Epithelial cell of prostate (primary cell): ENCODE results near the gene PARD3B.

Source experiments
- DNase-seq: peaks from one replicate; pipeline ENCODE4 v3.0.0-alpha.2; 2011; ENCODE audit warnings: low read depth, low spot score
- H3K27ac ChIP-seq: fragments of 450-650 bp; 2 replicates; pipeline ENCODE4 v1.5.1; 2017; ENCODE audit warnings: mild to moderate bottlenecking

PARD3B gene

GRCh38 chr2:204871231-204871953, 326.1 kb downstream of the PARD3B start:
- no peak overlapping the region for H3K27ac ChIP-seq
- no peak for DNase-seq

GRCh38 chr2:204876311-204876710, 331.0 kb downstream of the PARD3B start:
- DNase-seq = no peak
- no peak overlapping the region for H3K27ac ChIP-seq

- H3K27ac ChIP-seq = no peak overlapping the region
- DNase-seq = no peak
Observed at GRCh38 chr2:204877691-204878090, 332.4 kb downstream of the PARD3B start.

- no peak overlapping the region for H3K27ac ChIP-seq
- no peak for DNase-seq
Observed at GRCh38 chr2:204880928-204881327, 335.7 kb downstream of the PARD3B start.

GRCh38 chr2:204881655-204882054, 336.4 kb downstream of the PARD3B start:
- H3K27ac ChIP-seq = no peak overlapping the region
- no peak for DNase-seq

- no peak for DNase-seq
- H3K27ac ChIP-seq = no peak overlapping the region
Observed at GRCh38 chr2:204885747-204886146, 340.5 kb downstream of the PARD3B start.

- H3K27ac ChIP-seq = no peak overlapping the region
- DNase-seq = no peak
Observed at GRCh38 chr2:204886713-204887112, 341.4 kb downstream of the PARD3B start.

GRCh38 chr2:204888222-204888621, 342.9 kb downstream of the PARD3B start:
- no peak for DNase-seq
- H3K27ac ChIP-seq = no peak overlapping the region

GRCh38 chr2:204890680-204891079, 345.4 kb downstream of the PARD3B start:
- no peak overlapping the region for H3K27ac ChIP-seq
- DNase-seq = no peak

- no peak overlapping the region for H3K27ac ChIP-seq
- DNase-seq = no peak
Observed at GRCh38 chr2:204891739-204892138, 346.5 kb downstream of the PARD3B start.

GRCh38 chr2:204892506-204893255, 347.4 kb downstream of the PARD3B start:
- no peak for DNase-seq

GRCh38 chr2:204896146-204896545, 350.9 kb downstream of the PARD3B start:
- H3K27ac ChIP-seq = no peak overlapping the region

More at GRCh38 chr2:204892506-204893255, 347.4 kb downstream of the PARD3B start:
- no peak overlapping the region for H3K27ac ChIP-seq

GRCh38 chr2:204897561-204897960, 352.3 kb downstream of the PARD3B start:
- no peak for DNase-seq
- H3K27ac ChIP-seq = no peak overlapping the region

More at GRCh38 chr2:204896146-204896545, 350.9 kb downstream of the PARD3B start:
- no peak for DNase-seq

- DNase-seq = no peak
- no peak overlapping the region for H3K27ac ChIP-seq
Observed at GRCh38 chr2:204898928-204899640, 353.8 kb downstream of the PARD3B start.

GRCh38 chr2:204899983-204900382, 354.7 kb downstream of the PARD3B start:
- peak overlapping the region; percentile 53 for H3K27ac ChIP-seq
- DNase-seq = no peak

- H3K27ac ChIP-seq = peak overlapping the region; percentile 53
- DNase-seq = peak; percentile 72
Observed at GRCh38 chr2:204900487-204900886, 355.2 kb downstream of the PARD3B start.

GRCh38 chr2:204900910-204901309, 355.6 kb downstream of the PARD3B start:
- DNase-seq = peak; percentile 34

GRCh38 chr2:204901591-204901990, 356.3 kb downstream of the PARD3B start:
- H3K27ac ChIP-seq = peak overlapping the region; percentile 53
- DNase-seq = no peak

More at GRCh38 chr2:204900910-204901309, 355.6 kb downstream of the PARD3B start:
- peak overlapping the region; percentile 53 for H3K27ac ChIP-seq

GRCh38 chr2:204909791-204910190, 364.5 kb downstream of the PARD3B start:
- H3K27ac ChIP-seq = no peak overlapping the region
- no peak for DNase-seq

- no peak overlapping the region for H3K27ac ChIP-seq
- DNase-seq = no peak
Observed at GRCh38 chr2:204913312-204913711, 368.0 kb downstream of the PARD3B start.
